HG03521 (cell line): ENCODE measurements around the gene BCLAF3.
A peak's percentile ranks its signal among the peaks of the same experiment; 100 is the strongest.

Experiments used
- ATAC-seq: cut with Tn5 transposase; IDR thresholded peaks from one replicate; pipeline ENCODE4 v1.9.1; 2021; ENCODE audit warnings: mild to moderate bottlenecking, moderate library complexity; ENCODE audit not compliant: unreplicated experiment

BCLAF3 gene

DNA sequence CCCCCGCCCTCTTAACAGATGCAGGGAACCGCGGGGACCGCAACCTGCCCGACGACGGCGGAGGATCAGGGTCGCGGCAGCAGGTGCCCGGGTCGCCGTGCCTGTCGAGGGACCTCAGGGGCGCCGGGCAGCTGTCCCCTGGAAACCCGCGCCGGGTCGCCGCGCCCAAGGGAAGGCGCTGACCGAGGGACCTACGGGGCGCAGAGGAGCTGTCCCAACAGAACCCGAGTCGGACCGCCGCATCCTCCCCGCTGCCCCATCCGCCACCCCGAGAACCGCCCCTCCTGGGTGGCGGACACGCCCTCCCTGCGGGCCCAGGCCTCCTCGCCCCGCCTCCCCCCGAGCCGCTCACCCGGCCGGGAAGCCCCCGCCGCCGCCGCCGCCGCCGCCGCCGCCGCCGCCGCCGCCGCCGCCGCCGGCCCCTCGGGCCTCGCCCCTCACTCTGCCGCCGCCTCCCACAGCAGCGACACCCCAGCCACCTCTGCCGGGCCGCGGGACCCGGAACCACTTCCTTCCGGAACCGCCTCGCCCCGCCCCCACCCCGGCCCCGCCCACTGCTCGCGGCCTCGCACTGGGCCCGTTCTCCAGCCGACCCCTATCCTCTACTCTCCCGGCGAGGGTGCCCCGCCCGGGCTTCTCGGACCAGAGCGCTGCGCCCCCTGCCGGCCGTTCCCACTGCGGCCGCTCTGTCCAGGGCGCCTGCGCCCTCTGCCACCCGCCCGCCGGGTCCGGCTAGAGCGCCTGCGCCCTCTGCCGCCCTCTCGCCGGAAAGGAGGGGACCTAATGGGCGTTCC, at the start of gene BCLAF3:
Gene BCLAF3, minus strand, starts transcription at position 506 of the 794 bp plus-strand sequence. CDS start 20,797 bp downstream, outside the sequence.
- ATAC-seq = peak; percentile 96

DNA sequence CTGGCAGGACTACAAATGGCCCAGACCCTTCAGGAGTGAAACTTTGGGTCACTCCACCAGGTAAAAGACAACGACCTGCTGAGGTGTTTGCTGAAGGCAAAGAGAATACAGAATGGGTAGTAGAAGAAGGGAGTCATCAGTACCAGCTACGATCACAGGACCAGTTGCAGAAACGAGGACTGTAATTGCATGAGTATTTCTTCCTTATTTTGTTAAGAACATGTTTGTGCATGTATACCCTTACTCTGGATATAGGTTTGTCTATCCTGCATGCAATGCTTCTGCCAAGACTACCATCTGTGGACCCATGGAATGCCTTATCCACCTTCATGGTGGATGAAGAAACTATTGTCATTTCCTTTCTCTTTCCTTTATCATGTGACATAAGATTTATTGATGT, 48.1 kb upstream of the BCLAF3 start:
- no peak for ATAC-seq

DNA sequence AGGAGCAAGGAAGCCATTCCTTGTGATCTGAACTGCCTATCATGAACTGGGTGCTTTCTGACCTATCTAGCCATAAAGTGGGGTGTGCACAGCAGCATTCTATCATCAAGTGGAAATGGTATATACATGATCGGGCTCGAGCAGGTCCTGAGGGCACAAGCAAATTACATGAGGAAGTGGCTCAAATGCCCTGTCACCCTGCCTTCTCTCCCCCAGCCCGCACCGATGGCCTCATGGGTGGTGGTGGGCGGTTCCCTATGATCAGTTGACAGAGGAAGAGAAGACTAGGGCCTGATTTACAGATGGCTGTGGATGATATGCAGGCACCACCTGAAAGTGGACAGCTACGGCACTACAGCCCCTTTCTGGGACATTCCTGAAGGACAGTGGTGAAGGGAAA, 46.3 kb upstream of the BCLAF3 start:
- ATAC-seq = no peak

DNA sequence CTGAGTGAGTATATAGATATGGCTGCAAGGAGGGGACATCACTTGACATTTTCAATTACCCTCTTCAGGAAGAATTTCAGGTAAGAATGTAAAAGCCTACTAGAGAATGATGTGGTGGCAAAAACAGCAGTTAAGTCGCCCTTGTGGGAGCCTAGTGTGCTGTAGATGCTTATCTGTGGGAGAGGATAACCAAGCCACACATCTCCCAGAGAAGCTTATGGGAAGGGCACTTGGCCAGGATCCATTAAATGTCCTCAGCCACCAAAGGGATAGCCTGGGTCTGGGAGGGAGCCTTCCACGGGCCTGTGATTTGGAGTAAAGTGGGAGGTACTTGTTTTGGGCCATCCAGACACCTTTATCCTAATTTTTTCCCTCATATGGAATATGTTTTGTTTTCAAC, 41.3 kb upstream of the BCLAF3 start:
- no peak for ATAC-seq

DNA sequence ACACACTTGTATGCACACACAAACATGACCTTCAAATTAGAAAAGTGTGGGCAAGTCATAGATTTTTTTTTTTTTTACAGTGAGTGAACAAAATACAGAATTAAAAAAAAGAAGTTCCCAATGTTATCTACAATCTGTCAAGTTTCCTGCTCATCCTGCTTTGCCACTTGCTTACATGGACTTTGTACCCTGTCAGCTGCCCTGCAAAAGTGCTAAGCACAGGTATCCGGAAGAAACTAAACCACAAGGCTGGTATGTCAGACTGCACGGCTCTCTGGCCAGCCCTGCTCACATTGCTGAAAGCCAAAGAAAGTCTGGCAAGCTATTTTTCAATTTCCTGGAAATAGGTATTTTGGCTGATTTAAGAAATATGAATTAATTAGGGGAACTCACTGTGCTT, 38.9 kb upstream of the BCLAF3 start:
- no peak for ATAC-seq

DNA sequence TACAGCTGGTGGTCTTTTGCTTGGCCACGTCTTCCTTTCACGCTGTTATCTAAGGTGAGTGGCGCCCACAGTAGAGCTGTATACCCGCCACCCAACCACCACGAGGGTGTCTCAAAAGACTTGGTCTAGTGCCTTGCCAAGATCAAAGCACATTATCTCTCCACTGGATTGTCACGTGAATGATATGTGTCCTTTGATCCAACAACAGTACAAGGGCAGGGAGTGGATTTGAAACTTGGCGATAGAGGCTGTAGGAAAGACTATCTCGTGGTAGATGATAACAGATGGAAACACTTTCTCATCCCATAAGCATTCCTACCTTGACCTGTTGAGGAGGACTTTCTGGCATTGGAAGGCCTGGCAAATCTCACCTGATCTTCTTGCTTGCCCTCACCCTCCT, 37.7 kb upstream of the BCLAF3 start:
- no peak for ATAC-seq

DNA sequence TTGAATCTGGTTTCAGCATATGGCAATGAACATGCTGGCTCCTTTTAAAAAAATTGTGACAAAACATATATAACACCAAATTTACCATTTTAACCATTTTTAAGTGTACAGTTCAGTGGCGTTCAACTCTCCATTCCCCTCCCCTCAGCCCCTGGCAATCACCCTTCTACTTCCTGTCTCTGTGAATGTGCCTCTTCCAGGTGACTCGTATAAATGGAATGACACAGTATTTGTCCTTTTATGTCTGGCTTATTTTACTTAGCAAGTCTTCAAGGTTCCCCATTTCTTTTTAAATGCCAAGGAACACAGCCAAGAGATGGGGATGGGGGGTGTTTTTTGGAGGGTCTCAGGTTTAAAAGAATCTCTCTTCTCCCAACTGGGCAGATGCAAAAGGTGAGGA, 35.4 kb upstream of the BCLAF3 start:
- no peak for ATAC-seq

DNA sequence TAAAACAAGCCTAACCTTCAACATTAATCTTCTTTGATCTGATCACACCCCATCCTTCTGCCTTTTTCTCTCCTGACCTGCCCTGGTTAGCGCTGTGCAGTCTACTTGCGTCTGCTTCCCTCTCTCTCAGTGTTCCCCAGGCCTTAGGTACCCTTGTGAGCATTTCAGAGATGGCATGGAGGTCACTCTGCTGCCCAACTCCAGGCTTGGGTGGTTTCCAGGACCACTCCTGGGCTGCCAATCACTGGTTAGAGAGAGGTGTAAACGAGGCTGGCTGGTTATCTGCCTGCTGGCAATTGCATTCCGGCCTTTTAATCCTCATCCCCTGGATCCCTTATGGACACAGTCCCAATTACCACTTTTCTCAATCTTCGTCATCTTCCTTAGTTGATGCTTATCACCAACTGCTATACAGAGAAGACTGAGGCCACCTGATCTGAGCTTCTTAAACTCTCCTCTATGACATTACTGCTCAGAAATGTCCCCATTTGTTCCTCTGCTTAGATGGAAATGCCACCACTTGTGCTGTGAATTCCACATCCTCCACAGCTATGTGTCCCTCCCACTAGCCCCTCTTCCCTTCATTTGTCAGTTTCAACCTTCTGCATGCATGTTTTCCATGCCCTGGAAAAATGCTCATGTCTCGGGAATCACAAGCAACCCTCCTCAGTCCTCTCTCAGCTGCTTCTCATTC, 29.0 kb upstream of the BCLAF3 start:
- ATAC-seq = no peak

DNA sequence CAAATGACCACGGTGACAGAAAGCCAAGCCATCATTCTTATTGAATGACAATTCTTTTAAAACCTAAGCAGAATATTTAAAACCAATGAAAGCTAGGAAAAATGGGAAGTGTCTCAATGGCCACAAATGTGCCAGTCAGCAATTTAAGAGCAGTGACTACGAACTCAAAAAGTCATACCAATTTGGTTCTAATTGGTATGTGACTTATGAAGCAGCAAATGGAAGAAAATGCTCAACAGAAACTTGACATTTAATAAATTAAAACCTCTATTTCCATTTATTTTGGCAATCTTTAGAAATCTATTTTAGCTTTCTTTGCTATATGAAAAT, 25.7 kb upstream of the BCLAF3 start:
- ATAC-seq = no peak

DNA sequence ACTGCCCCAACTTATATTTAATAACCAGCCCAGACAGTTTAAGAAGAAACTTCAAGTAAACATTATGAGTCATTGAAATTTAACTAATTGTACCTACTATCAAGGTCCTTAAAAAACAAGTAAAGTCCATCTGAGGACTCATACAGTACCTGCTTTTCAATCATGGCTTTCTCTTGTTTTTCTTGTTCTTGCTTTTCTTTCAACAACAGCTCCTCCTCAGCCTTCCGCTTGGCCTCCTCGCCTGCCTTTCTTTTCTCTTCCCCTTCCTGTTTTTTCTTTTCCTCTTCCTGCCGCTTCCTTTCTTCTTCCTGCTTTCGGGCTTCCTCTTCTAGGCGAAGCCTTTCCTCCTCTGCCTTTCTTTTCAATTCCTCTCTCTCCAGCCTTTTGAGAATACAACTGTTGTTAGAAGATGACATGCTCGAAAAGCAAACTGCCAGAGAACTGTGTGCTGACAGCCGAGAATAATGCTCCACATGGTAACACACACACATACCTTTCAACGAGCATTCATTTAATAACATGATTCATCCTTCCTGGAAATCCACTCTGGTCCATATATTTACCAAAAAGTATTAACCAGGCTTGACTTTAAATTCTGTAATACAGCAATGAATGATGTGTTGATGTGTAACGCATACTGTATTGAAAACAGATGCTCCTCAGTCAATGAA, 25.2 kb upstream of the BCLAF3 start:
- no peak for ATAC-seq

DNA sequence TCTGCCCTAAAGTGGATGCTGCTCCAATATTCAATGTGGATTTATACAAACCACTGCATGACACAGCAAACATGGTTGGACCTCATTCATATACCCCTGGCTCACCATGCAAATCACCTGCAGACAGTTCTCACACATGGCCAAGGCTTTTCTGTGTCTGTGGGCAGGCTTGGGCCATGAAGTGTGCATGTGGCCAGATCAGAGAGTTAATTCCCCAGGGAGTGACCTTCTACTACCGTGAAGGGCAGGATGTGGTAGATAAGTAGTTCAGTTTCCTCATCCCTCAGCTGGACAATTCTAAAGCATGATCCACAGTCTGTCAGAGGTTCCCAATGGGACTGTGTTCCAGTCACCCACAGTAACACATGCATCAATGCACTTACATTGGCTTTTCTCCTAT, 24.6 kb upstream of the BCLAF3 start:
- no peak for ATAC-seq

DNA sequence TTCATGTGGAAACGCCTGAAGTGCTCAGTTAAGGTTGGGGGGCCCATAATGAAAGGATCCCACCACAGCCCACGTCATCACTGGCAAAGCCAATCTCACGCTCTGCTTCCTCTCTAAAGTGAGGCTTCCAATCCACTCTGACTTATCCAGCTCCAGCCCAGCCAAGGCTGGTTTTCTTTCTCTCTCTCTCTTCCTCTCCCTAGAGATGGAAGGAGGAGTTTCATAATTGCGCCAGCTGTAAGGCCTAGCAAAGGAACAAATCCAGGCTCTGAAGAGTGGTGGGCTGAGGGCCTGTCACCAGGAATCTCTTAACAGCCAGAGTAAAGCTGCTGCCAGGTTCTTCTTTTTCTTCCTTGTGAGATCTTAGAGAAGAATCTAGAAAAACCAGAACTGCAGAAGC, 20.7 kb upstream of the BCLAF3 start:
- ATAC-seq = no peak

DNA sequence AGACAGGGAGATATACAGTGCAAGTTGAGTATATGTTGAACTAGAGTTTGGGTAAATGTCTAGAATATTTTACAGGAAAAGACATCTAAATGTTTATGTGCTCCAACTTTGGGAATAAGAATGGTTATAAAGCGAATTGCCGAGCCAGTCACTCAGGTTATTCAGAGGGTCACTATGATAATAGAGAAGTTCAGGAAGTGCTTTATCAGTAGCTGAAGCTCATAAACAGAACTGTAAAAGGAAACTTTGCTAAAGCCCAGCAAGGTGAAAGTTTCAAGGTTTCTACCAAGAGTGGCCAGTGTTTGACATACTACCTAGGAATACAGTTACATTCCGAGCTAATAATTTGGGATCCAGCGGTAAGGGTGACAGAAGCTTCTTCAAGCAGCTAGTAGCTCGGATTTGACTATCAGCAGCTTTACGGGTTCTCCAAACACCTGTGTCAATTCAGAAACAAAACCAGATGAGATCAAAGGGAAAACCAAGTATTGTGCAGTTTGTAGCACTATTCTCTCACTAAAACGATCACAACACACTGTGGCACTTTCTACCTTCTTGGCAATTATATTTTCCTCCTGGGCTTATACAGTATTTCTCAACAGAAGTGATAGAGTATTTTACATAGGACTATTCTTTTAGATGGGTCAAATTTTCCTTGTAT, 17.2 kb upstream of the BCLAF3 start:
- ATAC-seq = no peak

DNA sequence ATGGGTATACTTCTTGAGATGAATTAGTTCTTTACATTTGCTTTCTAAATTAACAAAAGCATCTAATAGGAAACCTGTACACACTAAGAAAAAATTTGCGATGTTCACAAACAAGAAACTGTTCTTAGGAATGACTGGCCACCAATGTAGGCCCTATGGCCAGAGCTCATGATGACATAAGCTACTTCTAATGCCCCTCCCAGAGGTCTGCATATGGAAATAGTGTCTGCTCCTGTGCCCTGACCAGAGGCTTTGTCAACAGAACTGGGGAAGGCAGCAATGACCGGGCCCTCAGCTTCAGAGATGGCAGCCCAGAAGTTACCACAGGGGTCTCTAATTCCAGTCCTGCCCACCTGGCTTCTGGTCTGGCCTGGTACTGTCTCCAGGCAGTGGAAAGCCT, 15.0 kb upstream of the BCLAF3 start:
- ATAC-seq = no peak

DNA sequence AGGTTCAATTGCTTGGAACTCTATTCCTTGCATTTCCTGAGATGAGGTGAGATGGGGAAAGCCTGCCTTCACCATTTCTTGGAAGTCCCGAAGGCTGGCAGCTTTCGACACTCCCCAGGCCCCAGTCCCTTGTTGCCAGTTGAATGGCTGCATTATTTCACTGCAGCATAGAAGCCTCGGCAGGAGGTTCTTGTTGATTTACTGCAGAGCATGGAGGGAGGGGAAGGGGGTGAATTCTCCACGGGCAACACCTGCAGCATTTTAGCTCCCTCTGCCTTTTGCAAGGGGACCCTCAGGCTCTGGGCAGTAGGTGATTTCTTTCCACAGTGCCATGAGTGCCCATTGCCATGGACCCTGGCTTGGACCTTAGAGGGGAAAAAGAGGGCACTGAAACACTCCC, 10.7 kb upstream of the BCLAF3 start:
- ATAC-seq = no peak

DNA sequence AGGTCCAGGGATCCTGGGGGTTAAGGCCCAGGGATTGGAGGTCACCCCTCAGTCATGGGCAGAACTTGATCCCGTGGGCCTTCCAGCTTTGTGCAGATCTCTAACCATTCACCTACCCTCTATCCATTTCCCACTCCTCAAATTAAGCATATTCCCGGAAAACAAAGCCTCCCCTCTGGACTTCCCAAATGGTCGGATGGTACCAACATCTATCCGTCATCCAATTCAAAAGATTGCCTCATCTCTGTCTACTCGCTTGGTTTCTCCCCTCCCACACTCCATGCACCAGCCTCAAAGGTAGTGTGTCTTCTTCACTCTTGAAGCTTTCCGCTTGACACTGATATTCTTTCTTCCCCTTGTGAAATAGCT, 473 bp upstream of the BCLAF3 start:
- ATAC-seq = no peak

DNA sequence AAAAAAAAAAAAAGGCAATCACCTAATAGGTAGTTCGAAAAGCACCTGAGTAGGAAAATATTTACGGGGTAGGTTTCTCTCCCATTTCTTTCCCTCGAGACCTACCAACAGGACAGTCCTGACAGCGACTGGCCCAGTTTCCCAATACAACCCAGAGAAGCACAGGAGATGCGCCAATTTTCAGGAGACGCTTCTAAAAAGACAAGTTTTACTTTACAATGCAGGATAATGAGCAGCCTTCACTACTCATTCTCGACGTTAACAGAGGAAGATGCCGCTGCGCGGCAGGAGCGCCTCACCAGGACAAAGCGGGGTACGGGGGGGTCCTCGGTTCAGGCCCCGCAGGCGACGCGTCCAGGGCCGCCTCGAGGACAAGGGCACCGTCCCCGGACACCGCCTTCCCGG, 708 bp downstream of the BCLAF3 start:
- peak; percentile 15 for ATAC-seq

DNA sequence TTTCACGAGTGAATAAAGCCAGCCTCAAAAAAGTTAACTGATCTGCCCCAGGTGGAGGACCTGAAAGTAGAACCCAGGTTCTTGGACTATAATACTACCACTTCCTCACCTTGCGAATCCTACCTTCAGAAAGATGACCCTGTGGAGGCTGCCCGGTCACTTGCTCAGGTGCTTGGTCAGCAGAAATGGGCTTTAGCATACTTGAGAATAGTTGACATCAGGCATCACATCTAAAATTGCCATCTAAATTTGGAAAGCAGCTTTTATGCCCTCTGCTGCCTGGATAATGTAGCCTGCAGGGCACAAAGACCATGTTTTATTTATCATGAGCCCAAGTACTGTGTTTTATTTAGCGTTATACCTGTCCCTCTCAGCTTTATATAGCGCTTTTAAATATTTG, 3.0 kb downstream of the BCLAF3 start:
- ATAC-seq = no peak

DNA sequence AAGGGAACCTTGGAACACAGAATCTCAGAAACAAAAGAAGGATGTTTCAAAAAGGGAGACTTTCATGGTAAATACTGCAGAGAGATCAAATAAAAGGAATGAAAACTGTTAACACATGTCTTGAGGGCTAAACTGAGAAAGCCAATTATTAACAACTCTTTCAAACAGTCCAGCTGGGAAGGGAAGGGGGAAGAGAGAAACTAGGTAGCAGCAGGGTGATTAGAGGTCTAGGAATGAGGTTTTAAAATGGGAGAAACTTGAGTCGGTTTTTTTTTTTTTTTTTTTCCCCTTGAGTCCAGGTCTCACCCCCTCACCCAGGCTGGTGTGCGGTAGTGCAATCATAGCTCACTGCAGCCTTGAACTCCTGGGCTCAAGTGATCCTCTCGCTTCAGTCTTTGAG, 4.3 kb downstream of the BCLAF3 start:
- no peak for ATAC-seq

DNA sequence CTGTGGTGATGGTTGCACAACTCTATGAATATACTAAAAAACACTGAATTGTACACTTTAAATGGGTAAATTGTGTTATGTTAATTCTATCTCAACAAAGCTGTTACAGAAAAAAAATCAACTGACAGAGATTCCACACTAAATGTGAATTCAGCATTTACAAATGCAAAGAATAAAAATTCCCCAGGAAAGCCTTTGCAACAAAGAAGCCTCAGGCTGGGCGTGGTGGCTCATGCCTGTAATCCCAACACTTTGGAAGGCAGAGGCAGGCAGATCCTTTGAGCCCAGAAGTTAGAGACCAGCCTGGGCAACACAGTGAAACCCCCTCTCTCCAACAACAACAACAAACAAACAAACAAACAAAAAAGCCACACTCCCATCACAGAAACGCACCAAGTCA, 8.9 kb downstream of the BCLAF3 start:
- ATAC-seq = no peak

DNA sequence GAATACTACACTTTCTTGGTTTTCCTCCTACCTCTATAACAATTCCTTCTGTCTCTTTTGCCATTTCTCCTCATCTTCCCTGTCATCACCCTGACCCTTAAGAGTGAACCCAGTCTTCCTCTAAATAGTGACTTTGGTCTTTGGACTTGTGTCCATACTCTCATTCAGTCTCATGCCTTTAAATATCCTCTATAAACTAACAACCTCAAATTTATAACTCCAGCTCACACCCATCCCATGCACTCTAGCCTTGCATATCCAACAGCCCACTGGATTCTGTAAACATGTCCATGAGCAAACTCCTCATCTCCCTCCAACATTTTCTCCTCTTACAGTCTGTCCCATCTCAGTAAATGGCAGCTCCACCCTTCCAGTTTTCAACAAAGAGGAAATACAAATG, 15.0 kb downstream of the BCLAF3 start:
- ATAC-seq = no peak

DNA sequence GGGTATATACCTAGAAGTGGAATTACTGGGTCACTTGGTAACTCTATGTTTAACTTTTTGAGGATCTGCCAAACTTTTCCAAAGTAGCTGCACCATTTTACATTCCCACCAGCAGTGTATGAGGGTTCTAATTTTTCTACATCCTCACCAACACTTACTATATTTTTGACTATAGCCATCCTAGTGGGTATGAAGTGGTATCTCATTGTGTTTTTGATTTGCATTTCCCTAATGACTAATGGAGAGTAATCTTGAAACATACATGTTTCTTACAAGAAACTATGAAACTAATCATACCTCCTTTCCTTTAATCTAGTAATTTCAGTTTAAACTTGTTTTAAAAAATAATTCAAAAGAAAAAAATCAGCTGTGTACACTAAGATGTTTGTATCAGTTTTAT, 17.9 kb downstream of the BCLAF3 start:
- no peak for ATAC-seq
